ENCODE measurements around the gene TRIM27.

- TF ChIP-seq, protein P1, sequence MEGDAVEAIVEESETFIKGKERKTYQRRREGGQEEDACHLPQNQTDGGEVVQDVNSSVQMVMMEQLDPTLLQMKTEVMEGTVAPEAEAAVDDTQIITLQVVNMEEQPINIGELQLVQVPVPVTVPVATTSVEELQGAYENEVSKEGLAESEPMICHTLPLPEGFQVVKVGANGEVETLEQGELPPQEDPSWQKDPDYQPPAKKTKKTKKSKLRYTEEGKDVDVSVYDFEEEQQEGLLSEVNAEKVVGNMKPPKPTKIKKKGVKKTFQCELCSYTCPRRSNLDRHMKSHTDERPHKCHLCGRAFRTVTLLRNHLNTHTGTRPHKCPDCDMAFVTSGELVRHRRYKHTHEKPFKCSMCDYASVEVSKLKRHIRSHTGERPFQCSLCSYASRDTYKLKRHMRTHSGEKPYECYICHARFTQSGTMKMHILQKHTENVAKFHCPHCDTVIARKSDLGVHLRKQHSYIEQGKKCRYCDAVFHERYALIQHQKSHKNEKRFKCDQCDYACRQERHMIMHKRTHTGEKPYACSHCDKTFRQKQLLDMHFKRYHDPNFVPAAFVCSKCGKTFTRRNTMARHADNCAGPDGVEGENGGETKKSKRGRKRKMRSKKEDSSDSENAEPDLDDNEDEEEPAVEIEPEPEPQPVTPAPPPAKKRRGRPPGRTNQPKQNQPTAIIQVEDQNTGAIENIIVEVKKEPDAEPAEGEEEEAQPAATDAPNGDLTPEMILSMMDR (IDR thresholded peaks at IDR 0.05): no peak
- TF ChIP-seq POLR2A (IDR thresholded peaks at IDR 0.05): no peak
Observed at GRCh38 chr6:28969129-28969528, 45.3 kb upstream of the TRIM27 start.
